Measurements from ENCODE around the gene SORCS3. TPM values are rescaled to one million over a fixed set of nuclear protein-coding genes. Genes with fewer than 3 reads are reported as not detected.

Gene SORCS3
- total RNA-seq, 2 experiments from 2014 or later = 1.7 to 2.1 TPM

GRCh38 chr10:104650072-104650471, 9.0 kb downstream of the SORCS3 start:
- Mint-ChIP-seq H3K27ac (no peak overlapping the region), H3K9me3 (no peaks in the 10 kb centered on the region), H3K27me3 (peaks cover 77% of the 10 kb centered on the region), H3K4me3 (no peak overlapping the region), H3K36me3 (ENCODE audit: low read depth) (no peaks in the 10 kb centered on the region), H3K4me1 (ENCODE audit: low read depth) (no peaks in the 10 kb centered on the region)
- H3K9me3 ChIP-seq (ENCODE audit: control insufficient read depth in 1 of 2, insufficient read depth in 1 of 2, low read length in 2 of 2) = no peaks in the 10 kb centered on the region
- TF ChIP-seq CTCF (IDR thresholded peaks at IDR 0.05) = no peak
- no peak overlapping the region for H3K27ac ChIP-seq (ENCODE audit: low read depth in 1 of 2, low read length in 2 of 2)
- H3K27me3 ChIP-seq (ENCODE audit: control insufficient read depth in 1 of 2, insufficient read depth in 2 of 2, low read length in 2 of 2) = peaks cover 0 to 22% of the 10 kb centered on the region in 2 experiments
- ChIA-PET CTCF (no interaction called here), POLR2A (no interaction called here)
- DNase-seq = no peak
- intact Hi-C loops (cut with DNase I, micrococcal nuclease) = no loop called here
- ATAC-seq (ENCODE audit: poor library complexity) = no peak
- no peaks in the 10 kb centered on the region for H3K4me1 ChIP-seq (ENCODE audit: insufficient read depth, low read length)
- H3K4me3 ChIP-seq (ENCODE audit: low read length) = no peak overlapping the region
- no peaks in the 10 kb centered on the region for H3K36me3 ChIP-seq (ENCODE audit: insufficient read depth, low read length)

- no peaks in the 10 kb centered on the region for H3K4me1 ChIP-seq (ENCODE audit: insufficient read depth, low read length)
- ChIA-PET POLR2A (no interaction called here), CTCF (no interaction called here)
- peaks cover 0 to 21% of the 10 kb centered on the region in 2 experiments for H3K27me3 ChIP-seq (ENCODE audit: control insufficient read depth in 1 of 2, insufficient read depth in 2 of 2, low read length in 2 of 2)
- Mint-ChIP-seq H3K4me1 (ENCODE audit: low read depth) (no peaks in the 10 kb centered on the region), H3K4me3 (no peak overlapping the region), H3K27ac (no peak overlapping the region), H3K9me3 (no peaks in the 10 kb centered on the region), H3K36me3 (ENCODE audit: low read depth) (no peaks in the 10 kb centered on the region), H3K27me3 (peaks cover 73% of the 10 kb centered on the region)
- no peak overlapping the region for H3K27ac ChIP-seq (ENCODE audit: low read depth in 1 of 2, low read length in 2 of 2)
- ATAC-seq (ENCODE audit: poor library complexity) (no peak), DNase-seq (no peak)
- H3K9me3 ChIP-seq (ENCODE audit: control insufficient read depth in 1 of 2, insufficient read depth in 1 of 2, low read length in 2 of 2) = no peaks in the 10 kb centered on the region
- intact Hi-C loops (cut with DNase I, micrococcal nuclease) = no loop called here
- no peak overlapping the region for H3K4me3 ChIP-seq (ENCODE audit: low read length)
- TF ChIP-seq CTCF (IDR thresholded peaks at IDR 0.05) = no peak
- H3K36me3 ChIP-seq (ENCODE audit: insufficient read depth, low read length) = no peaks in the 10 kb centered on the region
Observed at GRCh38 chr10:104650635-104651331, 9.7 kb downstream of the SORCS3 start.

GRCh38 chr10:104657036-104657435, 15.9 kb downstream of the SORCS3 start:
- H3K4me3 ChIP-seq (ENCODE audit: low read length) = no peak overlapping the region
- H3K4me3 Mint-ChIP-seq = no peak overlapping the region
- H3K27me3 ChIP-seq (ENCODE audit: control insufficient read depth in 1 of 2, insufficient read depth in 2 of 2, low read length in 2 of 2) = peaks cover 0 to 12% of the 10 kb centered on the region in 2 experiments
- ATAC-seq (ENCODE audit: poor library complexity) (no peak), DNase-seq (no peak)
- no peaks in the 10 kb centered on the region for H3K36me3 Mint-ChIP-seq (ENCODE audit: low read depth)
- CTCF ChIA-PET = no interaction called here
- intact Hi-C loops (cut with DNase I, micrococcal nuclease) = no loop called here
- TF ChIP-seq CTCF (IDR thresholded peaks at IDR 0.05) = no peak
- no peaks in the 10 kb centered on the region for H3K9me3 Mint-ChIP-seq
- no peaks in the 10 kb centered on the region for H3K4me1 Mint-ChIP-seq (ENCODE audit: low read depth)
- H3K4me1 ChIP-seq (ENCODE audit: insufficient read depth, low read length) = no peaks in the 10 kb centered on the region
- H3K27me3 Mint-ChIP-seq = peaks cover 62% of the 10 kb centered on the region
- POLR2A ChIA-PET = no interaction called here
- no peaks in the 10 kb centered on the region for H3K9me3 ChIP-seq (ENCODE audit: control insufficient read depth in 1 of 2, insufficient read depth in 1 of 2, low read length in 2 of 2)
- H3K36me3 ChIP-seq (ENCODE audit: insufficient read depth, low read length) = no peaks in the 10 kb centered on the region
- H3K27ac Mint-ChIP-seq = no peak overlapping the region
- H3K27ac ChIP-seq (ENCODE audit: low read depth in 1 of 2, low read length in 2 of 2) = no peak overlapping the region
